Measurements from ENCODE around the gene KLHL3.

GRCh38 chr5:137657073-137657472 lies 78.8 kb downstream of the KLHL3 start:
- no peak for TF ChIP-seq CTCF (IDR thresholded peaks at IDR 0.05)
- no peak for TF ChIP-seq EP300 (IDR thresholded peaks at IDR 0.05)
- no peak for TF ChIP-seq POLR2A (IDR thresholded peaks at IDR 0.05)
